ENCODE data around the gene CACNA2D1. TPM values are rescaled to one million over a fixed set of nuclear protein-coding genes. Genes with fewer than 3 reads are reported as not detected.

Gene CACNA2D1
- 2.2 TPM for polyA plus RNA-seq (2012; ENCODE audit: insufficient read length, low read depth)

DNA sequence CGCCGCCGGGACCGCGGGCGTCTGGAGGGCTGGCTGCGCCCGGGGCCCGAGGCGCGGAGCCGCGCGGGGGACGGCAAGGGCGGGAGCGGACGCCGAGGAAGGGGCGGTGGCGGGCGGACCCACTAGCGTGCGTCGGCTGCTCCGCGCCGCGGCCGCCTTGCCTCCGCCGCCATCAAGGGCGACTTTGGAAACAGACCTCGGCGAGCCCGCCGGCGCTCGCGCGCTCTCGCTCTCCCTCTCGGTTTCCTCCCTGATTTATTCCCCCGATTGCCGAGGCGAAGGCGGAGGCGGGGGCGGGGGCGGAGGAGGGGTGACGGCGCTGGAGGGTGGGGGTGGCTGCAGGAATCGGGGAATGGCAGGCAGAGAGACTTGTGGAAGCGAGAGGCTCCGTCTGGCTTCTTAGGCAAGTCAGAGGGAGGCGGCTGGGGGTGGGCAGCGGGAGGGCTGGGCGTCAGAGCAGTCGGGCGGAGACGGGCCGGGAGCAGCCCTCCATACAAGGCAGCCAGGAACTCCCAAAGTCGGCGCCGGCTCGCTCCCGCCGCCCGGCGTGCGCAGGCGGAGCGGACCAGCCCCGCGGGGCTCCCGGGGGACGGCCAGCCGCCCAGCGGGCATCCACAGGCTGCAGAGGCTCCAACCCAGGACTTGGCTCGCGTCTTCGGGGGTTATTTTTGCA is at the start of gene CACNA2D1:
CACNA2D1 (minus strand) TSS at position 231 of the 673 bp plus-strand sequence.
- TF ChIP-seq TAF1 (IDR thresholded peaks at IDR 0.05; ENCODE audit: borderline replicate concordance, insufficient read depth, low read length) (no peak), SIN3A (IDR thresholded peaks at IDR 0.05; ENCODE audit: borderline replicate concordance, insufficient read depth, low read length) (no peak), POLR2AphosphoS5 (IDR thresholded peaks at IDR 0.05; ENCODE audit: low read depth, low read length) (no peak), FOXP2 (optimal IDR thresholded peaks at IDR 0.05; ENCODE audit: borderline replicate concordance, extremely low read depth, extremely low read length, insufficient read depth) (no peak)
- TF ChIP-seq, protein P1, sequence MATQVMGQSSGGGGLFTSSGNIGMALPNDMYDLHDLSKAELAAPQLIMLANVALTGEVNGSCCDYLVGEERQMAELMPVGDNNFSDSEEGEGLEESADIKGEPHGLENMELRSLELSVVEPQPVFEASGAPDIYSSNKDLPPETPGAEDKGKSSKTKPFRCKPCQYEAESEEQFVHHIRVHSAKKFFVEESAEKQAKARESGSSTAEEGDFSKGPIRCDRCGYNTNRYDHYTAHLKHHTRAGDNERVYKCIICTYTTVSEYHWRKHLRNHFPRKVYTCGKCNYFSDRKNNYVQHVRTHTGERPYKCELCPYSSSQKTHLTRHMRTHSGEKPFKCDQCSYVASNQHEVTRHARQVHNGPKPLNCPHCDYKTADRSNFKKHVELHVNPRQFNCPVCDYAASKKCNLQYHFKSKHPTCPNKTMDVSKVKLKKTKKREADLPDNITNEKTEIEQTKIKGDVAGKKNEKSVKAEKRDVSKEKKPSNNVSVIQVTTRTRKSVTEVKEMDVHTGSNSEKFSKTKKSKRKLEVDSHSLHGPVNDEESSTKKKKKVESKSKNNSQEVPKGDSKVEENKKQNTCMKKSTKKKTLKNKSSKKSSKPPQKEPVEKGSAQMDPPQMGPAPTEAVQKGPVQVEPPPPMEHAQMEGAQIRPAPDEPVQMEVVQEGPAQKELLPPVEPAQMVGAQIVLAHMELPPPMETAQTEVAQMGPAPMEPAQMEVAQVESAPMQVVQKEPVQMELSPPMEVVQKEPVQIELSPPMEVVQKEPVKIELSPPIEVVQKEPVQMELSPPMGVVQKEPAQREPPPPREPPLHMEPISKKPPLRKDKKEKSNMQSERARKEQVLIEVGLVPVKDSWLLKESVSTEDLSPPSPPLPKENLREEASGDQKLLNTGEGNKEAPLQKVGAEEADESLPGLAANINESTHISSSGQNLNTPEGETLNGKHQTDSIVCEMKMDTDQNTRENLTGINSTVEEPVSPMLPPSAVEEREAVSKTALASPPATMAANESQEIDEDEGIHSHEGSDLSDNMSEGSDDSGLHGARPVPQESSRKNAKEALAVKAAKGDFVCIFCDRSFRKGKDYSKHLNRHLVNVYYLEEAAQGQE (IDR thresholded peaks at IDR 0.05; ENCODE audit: insufficient read depth in 1 of 2, low read depth in 2 of 2, low read length in 2 of 2) = no peak

DNA sequence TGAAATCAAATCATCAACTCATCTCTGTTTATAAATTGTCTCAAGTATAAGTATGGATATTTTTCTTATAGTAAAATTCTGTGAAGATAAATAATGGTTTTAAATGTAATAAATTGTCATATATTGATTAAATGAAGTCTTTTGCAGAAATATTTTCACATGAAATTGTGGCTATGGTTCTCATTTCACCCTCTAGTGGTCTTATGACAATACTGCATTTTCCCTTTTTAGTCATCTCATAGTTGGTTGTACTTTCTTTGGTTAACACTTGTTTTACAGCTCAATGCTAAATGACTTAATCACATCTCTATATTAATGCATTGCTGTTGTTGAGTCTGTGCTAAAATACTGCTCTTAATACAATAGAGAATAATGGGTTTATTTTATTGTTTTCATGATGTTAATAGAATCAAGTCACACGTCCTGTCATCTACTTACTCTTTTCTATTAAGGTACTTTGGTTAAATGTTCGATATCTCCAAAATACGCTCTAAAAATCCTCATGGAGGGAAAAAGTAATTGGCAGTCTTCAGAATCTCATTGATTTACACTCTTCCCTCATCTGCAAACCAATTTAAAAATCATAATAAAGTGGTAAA is 38.0 kb upstream of the CACNA2D1 start:
- TF ChIP-seq, protein P1 (IDR thresholded peaks at IDR 0.05; ENCODE audit: insufficient read depth in 1 of 2, low read depth in 2 of 2, low read length in 2 of 2) = no peak
- TF ChIP-seq FOXP2 (optimal IDR thresholded peaks at IDR 0.05; ENCODE audit: borderline replicate concordance, extremely low read depth, extremely low read length, insufficient read depth) (no peak), SIN3A (IDR thresholded peaks at IDR 0.05; ENCODE audit: borderline replicate concordance, insufficient read depth, low read length) (no peak), POLR2AphosphoS5 (IDR thresholded peaks at IDR 0.05; ENCODE audit: low read depth, low read length) (no peak), TAF1 (IDR thresholded peaks at IDR 0.05; ENCODE audit: borderline replicate concordance, insufficient read depth, low read length) (no peak)

DNA sequence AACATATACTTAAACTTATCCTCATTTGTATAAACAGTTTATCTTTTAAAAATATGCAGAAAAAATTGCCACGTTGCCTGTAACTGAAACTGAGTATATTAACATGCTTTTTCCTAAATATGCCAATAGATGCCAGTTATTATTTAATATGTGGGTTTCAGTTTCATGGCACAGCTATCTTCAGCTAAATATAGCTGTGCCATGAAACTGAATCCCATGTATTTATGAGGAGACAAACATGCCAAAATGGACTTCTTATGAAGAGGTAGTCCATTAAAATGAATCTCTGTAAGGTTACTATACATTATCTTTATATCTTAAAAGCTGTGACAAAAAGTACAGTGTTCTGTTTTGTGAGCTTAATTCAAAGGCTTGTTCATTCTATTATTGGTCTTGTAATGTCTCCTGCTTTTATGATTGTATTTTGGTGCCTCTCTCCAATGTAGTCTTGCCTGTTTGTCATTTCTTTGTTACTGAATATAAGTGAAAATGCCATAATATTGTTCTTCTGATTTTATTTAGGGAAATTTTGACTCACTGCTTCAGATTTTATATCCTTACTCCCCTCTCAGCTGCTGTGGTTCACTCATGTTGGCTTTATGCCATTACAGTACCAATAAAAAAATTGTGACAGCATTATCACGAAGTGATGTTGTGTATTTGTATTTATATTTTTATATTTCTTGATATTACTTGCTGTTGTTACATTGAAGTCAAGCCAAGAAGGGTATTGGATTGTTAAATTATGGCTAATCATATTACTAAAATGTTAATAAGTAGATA is 34.3 kb upstream of the CACNA2D1 start:
- no peak for TF ChIP-seq TAF1 (IDR thresholded peaks at IDR 0.05; ENCODE audit: borderline replicate concordance, insufficient read depth, low read length)
- TF ChIP-seq SIN3A (IDR thresholded peaks at IDR 0.05; ENCODE audit: borderline replicate concordance, insufficient read depth, low read length) = no peak
- TF ChIP-seq, protein P1 (IDR thresholded peaks at IDR 0.05; ENCODE audit: insufficient read depth in 1 of 2, low read depth in 2 of 2, low read length in 2 of 2) = no peak

DNA sequence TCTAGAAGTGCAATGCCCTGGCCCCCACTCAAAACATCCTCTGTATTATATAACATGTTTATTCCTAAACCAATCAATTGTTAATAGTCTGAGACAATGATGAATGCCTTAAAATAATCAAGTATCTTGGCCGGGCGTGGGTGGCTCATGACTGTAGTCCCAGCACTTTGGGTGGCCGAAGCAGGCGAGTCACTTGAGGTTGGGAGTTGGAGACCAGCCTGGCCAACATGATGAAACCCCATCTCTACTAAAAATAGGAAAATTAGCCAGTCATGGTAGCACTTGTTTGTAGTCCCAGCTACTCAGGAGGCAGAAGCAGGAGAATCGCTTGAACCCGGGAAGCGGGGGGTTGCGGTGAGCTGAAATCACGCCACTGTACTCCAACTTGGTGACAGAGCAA is 29.4 kb upstream of the CACNA2D1 start:
- TF ChIP-seq POLR2AphosphoS5 (IDR thresholded peaks at IDR 0.05; ENCODE audit: low read depth, low read length) = no peak
- TF ChIP-seq TAF1 (IDR thresholded peaks at IDR 0.05; ENCODE audit: borderline replicate concordance, insufficient read depth, low read length) = no peak
- no peak for TF ChIP-seq FOXP2 (optimal IDR thresholded peaks at IDR 0.05; ENCODE audit: borderline replicate concordance, extremely low read depth, extremely low read length, insufficient read depth)
- no peak for TF ChIP-seq SIN3A (IDR thresholded peaks at IDR 0.05; ENCODE audit: borderline replicate concordance, insufficient read depth, low read length)
- TF ChIP-seq, protein P1 (IDR thresholded peaks at IDR 0.05; ENCODE audit: insufficient read depth in 1 of 2, low read depth in 2 of 2, low read length in 2 of 2) = no peak
